Umbilical cord (tissue), 2 donors: ENCODE data around the gene PLEKHS1. TPM values are rescaled to one million over a fixed set of nuclear protein-coding genes. Genes with fewer than 3 reads are reported as not detected.
A peak's percentile ranks its signal among the peaks of the same experiment; 100 is the strongest.

Source experiments
- DNase-seq: peaks from one replicate; pipeline ENCODE4 v3.0.0-alpha.2; 2015; ENCODE audit warnings: low spot score
- total RNA-seq: library from RNA; depleted of rRNA; stranded (reverse); fragments of >200 nt; gene quantifications from one replicate; pipeline ENCODE4 v1.2.3, GENCODE V29; 2014; ENCODE audit warnings: low replicate concordance; ENCODE audit not compliant: insufficient read depth

Gene PLEKHS1
- 2.2 TPM for total RNA-seq

GRCh38 chr10:113751181-113751732, at the start of gene PLEKHS1:
Gene PLEKHS1 (plus strand): TSS chr10:113751682. CDS start chr10:113755278, 3,596 bp downstream.
- DNase-seq, result no peak

GRCh38 chr10:113704637-113705343, 46.7 kb upstream of the PLEKHS1 start:
- peak; percentile 51 for DNase-seq

- no peak for DNase-seq
Observed at GRCh38 chr10:113705344-113705652, 46.2 kb upstream of the PLEKHS1 start.

GRCh38 chr10:113706623-113707022, 44.9 kb upstream of the PLEKHS1 start:
- no peak for DNase-seq

- DNase-seq, result no peak
Observed at GRCh38 chr10:113708640-113709039, 42.8 kb upstream of the PLEKHS1 start.

- DNase-seq, result peak; percentile 65
Observed at GRCh38 chr10:113709221-113709838, 42.2 kb upstream of the PLEKHS1 start.

GRCh38 chr10:113711142-113711541, 40.3 kb upstream of the PLEKHS1 start:
- DNase-seq, result no peak

- no peak for DNase-seq
Observed at GRCh38 chr10:113712024-113712423, 39.5 kb upstream of the PLEKHS1 start.

GRCh38 chr10:113712755-113713639, 38.5 kb upstream of the PLEKHS1 start:
- no peak for DNase-seq

- DNase-seq, result no peak
Observed at GRCh38 chr10:113713640-113713982, 37.9 kb upstream of the PLEKHS1 start.

GRCh38 chr10:113716109-113716910, 35.2 kb upstream of the PLEKHS1 start:
- DNase-seq, result no peak

GRCh38 chr10:113718969-113719822, 32.3 kb upstream of the PLEKHS1 start:
- DNase-seq, result no peak

GRCh38 chr10:113720386-113720785, 31.1 kb upstream of the PLEKHS1 start:
- DNase-seq, result no peak

- DNase-seq, result no peak
Observed at GRCh38 chr10:113732160-113732881, 19.2 kb upstream of the PLEKHS1 start.

GRCh38 chr10:113732966-113733365, 18.5 kb upstream of the PLEKHS1 start:
- DNase-seq, result no peak

GRCh38 chr10:113733635-113734034, 17.8 kb upstream of the PLEKHS1 start:
- DNase-seq, result no peak

- no peak for DNase-seq
Observed at GRCh38 chr10:113735913-113736312, 15.6 kb upstream of the PLEKHS1 start.

GRCh38 chr10:113736576-113736975, 14.9 kb upstream of the PLEKHS1 start:
- DNase-seq, result no peak

GRCh38 chr10:113739031-113739430, 12.5 kb upstream of the PLEKHS1 start:
- no peak for DNase-seq

- DNase-seq, result no peak
Observed at GRCh38 chr10:113739577-113739976, 11.9 kb upstream of the PLEKHS1 start.
